ENCODE measurements around the gene MAN1A2.

MAN1A2 gene

GRCh38 chr1:117562581-117563491 lies 195.6 kb downstream of the MAN1A2 start:
- DNase-seq, result no peak

DNA sequence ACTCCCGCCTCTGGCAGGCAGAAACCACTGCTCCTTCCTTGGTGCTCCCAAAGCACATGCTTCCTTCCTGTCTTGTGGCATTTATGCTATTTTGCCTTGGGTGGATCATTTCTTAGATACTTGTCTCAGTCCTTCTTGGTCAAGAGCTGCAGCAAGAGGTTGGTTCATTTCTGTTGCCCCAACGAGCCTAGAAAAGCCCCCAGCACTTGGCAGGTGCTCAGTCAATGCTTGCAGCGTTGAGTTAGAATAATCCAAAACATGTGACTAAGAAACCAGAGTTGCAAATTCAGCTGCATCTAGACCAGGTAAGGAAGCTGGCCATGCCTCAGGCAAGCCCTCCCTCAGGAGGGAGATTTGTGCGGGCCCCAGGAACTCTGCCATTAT lies 196.2 kb downstream of the MAN1A2 start:
- no peak for DNase-seq

DNA sequence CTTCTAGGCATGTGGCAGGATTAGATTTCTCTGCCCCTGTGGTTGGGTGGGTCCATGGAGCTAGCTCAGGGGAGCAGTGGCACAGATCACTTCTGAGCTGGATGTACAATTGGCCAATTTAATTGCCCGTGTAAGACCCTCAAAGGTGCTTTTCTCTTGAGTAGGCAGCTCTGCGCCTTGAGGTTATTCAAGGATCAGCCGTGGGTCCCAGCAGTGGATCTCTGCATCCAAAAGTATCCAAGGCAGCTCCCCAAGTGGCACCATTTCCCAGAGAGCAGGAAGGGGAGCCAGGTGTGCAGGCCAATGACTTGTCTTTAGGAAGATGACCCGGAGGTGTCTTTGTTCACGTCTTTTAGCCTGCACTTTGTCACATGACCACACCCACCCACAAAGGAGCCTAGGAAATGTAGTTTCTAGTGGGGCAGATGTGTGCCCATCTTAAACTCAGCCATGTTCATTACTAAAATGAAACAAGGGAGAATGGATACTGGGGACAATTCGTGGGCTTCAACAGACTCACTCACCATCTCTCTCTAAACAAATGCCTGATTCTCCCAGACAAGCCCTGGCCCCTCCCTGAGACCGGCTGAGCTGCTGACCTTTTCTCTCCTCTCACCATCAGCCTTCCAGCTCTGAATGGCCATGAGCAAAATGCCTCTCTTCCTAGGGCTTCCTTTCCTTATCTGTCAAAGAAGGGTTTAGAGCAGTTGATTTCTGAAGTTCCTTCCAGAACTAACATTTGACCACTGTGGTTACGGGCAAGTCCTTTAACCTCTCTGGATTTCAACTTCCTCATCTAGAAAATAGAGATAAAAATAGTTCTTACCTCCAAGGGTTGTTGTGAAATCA lies 197.2 kb downstream of the MAN1A2 start:
- no peak for DNase-seq

- no peak for DNase-seq
Observed at GRCh38 chr1:117565076-117565556, 197.9 kb downstream of the MAN1A2 start.

- DNase-seq, result no peak
Observed at GRCh38 chr1:117565745-117566455, 198.7 kb downstream of the MAN1A2 start.

GRCh38 chr1:117566556-117566955 lies 199.3 kb downstream of the MAN1A2 start:
- no peak for DNase-seq

- DNase-seq, result no peak
Observed at GRCh38 chr1:117567435-117567834, 200.2 kb downstream of the MAN1A2 start.

GRCh38 chr1:117567976-117568375 lies 200.7 kb downstream of the MAN1A2 start:
- DNase-seq, result no peak

- no peak for DNase-seq
Observed at GRCh38 chr1:117568999-117569398, 201.8 kb downstream of the MAN1A2 start.

DNA sequence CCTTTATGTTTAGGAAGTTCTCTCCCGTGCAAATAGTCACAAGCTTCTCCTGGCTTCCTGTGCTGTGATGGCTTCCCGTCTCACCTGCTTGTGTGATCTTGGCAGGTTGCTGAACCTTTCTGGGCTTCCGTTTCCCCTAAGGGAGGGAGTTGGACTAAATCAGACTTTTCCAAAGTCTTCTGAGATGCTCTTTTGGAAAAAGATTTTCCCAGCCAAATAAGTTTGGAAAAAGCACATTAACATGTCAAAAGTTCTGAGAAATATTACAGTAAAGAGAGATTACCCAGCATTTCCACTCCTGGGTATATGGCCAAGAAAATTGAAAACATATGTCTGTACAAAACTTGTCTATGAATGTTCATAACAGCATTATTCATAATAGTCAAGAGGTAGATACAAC lies 202.6 kb downstream of the MAN1A2 start:
- no peak for DNase-seq

DNA sequence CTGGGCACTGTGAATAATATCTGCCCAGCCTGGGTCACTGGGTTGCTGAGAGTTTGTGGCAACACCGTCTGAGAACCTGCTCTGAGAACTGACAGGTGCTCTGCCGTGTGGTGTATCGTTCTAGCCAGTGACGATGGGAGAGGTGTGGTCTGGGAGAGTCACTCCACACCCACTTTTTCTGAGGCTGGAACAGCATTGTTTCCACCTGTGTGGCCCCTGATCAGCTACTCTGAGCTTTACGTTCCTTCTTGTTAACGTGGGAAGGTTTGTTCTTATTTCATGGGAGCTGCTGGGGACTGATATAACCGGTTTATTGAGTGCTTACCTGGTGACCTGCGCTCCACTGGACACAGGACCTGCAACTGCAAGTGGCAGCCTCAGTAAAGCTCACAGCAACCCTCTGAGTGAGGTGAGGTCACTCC lies 203.8 kb downstream of the MAN1A2 start:
- DNase-seq, result no peak

GRCh38 chr1:117571496-117571895 lies 204.2 kb downstream of the MAN1A2 start:
- DNase-seq, result no peak

DNA sequence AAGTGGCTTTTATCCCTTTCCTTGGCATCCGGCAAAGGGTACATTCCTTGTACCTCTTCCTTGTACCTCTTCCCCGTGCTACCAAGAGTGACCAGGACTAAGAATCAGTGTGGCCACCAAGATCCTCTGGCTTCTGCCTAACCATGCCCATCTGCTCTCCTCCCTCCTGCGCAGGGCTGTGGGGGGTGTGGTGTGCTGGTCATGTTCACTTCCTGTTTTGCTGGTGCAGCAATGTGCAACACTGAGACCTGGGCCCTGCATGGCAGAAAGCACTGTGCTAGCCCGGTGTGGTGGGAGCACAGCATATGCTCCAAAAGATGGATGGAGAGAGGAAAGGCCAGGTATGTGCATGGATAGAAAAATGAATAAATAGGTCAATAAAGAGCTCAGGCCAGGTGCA lies 205.3 kb downstream of the MAN1A2 start:
- DNase-seq, result peak in 1 of 4 experiments; percentile 13

DNA sequence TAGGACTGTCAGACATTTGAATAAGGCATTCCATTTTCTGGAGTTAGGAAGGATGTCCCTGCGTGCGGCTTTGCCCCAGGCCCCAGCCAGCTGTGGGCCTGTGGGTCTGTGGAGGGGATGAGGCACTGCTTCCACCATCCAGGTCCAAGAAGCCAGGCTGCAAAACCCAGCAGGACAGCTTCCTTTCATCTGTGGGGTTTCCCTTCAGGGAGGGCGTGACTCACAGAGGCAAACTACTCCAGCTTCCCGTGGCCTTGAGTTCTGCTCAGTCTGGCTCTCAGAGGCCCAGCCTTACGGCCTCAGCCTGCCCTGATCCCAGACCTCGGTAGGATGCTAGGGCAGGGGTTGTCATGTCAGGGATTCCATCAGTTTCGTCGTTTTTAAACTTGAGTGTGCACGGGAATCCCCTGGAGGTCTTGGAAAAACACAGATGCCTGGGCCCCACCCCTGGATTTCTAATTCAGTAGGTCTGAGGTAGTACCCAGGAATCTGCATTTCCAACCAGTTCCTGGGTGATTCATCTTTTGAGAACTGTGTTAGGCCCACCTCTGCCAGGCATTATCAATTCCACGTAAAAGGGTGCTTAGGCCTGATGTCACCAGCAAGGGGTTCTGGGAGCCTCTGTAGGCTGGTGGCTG lies 206.3 kb downstream of the MAN1A2 start:
- DNase-seq, result no peak

- DNase-seq, result no peak
Observed at GRCh38 chr1:117574161-117574835, 207.0 kb downstream of the MAN1A2 start.

GRCh38 chr1:117575586-117576225 lies 208.5 kb downstream of the MAN1A2 start:
- DNase-seq, result no peak

GRCh38 chr1:117576236-117576635 lies 209.0 kb downstream of the MAN1A2 start:
- DNase-seq, result no peak

- no peak for DNase-seq
Observed at GRCh38 chr1:117577191-117577885, 210.1 kb downstream of the MAN1A2 start.

DNA sequence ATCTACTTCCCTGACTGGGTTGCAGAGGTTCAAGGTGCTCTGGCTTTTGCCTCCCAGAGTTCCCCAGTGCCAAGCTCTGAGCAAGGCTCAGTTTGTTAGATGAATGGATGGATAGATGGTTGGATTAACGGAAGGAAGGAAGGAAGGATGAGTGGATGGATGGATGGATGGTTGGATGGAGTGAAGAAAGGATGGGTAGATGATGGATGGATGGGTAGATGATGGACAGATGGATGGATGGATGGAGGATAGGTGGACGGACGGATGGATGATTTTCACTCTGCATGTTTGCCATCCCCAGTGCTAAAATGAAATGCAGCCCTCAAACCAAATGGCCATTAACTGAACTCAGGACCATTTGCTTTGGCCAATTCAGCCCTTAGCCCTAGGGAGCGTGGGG lies 211.2 kb downstream of the MAN1A2 start:
- DNase-seq, result no peak
